Islet precursor cell (in vitro differentiated cells): ENCODE measurements around the gene MYL5.
"Not testable (repeated sequence)": the region's sequence is repeated elsewhere in the genome, so short reads cannot be mapped to it uniquely, and the experiment has no call there.

Source experiments
- DNase-seq: peaks from one replicate; pipeline ENCODE4 v3.0.0-alpha.2; 2018

The MYL5 gene

DNA sequence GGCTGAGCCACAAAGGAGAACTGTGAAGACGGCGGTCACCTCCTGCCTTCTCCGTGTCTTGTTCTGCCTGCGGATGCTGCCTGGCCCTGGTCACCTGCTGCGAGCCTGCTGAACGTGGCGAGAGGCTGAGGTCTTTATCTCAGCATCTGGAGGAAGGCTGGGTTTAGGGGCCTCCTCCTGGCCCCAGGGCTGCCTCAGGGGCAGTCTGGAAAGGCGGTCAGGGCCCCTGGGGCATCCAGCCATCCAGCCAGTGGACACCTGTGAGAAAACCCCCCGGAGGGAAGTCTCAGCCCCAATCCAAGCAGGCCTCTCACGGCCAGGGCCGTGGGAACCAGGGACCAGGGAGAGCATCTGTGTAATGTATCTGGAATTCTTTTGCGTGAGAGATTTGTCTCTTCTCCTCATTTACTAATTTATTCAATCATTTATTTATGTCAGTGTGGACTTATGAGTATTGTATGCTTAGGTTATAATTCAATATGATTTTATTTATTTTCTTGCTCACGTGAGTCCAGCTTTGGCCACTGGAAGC lies 37.6 kb upstream of the MYL5 start:
- DNase-seq = no peak

DNA sequence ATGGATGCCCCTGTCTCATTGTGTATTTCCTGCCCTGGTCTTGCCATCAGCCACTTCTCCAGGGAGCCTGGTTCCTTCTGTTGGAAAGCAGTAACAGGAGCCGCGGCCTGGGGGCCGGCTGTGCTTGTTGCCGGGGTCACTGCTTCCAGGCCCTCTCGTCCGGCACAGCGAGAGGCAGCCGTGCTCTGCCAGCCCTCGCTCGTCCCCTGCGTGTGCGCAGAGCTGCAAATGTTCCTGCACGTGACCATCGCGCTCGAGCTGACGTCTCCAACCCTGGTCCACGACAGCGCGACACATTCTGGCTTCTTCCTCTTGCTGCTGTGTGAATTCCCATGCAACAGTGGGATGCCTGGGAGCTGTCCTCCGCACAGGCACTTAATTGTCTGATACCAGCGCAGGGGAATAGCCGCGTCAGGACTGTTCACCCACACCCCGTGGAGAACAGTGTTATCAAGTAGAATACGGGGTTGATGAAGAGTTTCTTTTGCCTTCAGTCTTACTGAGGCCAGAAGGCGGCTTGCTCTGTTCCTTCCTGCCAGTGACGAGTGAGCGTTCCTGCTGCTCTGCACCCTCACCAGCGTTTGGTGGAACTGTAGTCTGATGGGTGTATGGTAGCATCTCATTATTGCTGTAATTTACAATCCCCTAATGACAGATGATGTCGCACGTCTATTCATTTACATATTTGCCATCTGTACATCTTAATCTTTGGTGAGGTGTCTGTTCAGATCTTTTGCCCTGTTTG lies 36.6 kb upstream of the MYL5 start:
- DNase-seq = peak; percentile 42

DNA sequence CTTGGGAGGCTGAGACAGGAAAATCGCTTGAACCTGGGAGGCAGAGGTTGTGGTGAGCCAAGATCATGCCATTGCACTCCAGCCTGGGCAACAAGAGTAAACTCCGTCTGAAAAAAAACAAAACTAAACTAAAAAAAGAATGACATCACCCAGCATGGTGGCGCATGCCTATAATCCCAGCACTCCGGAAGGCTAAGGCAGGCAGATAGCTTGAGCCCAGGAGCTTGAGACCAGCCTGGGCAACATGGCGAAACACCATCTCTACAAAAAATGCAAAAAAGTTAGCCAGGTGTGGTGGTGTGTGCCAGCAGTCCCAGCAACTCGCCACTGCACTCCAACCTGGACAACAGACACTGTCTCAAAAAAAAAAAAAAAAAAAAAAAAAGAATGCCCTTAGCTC lies 32.0 kb upstream of the MYL5 start:
- not testable (repeated sequence) for DNase-seq

DNA sequence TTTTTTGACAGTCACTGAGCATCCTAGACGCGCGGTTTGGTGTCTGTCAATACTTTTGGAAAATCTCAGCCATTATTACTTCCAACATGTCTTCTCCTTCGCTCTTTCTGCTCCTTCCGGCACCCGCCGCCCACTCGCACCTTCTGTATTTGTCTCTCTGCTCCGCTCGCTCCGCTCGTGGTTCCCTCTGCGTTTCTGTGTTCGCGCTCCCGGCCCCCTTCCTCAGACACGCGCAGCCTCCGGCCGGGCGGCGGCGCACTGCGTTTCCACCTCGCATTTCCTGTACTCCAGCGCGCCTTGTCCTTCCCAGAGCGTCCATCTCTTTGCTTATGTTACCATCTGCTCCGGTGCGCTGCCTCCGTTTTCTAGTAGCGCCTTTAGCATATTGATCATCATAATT lies 27.9 kb upstream of the MYL5 start:
- DNase-seq = no peak

DNA sequence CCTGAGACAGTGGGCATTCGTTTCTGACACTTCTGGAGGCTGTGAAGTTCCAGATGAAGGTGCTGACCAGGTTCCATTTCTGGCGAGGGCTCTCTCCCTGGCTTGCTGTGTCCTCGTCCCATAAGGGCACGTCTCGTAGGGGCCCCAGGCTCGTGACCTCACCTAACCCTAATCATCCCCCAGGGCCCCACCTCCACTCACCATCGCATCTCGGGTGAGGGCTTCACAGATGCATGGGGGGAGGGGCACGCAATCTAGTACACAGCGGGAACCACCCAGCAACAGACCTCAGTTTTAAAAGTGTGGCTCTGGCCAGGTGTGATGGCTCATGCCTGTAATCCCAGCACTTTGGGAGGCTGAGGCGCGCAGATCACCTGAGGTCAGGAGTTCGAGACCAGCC lies 26.9 kb upstream of the MYL5 start:
- DNase-seq = no peak

DNA sequence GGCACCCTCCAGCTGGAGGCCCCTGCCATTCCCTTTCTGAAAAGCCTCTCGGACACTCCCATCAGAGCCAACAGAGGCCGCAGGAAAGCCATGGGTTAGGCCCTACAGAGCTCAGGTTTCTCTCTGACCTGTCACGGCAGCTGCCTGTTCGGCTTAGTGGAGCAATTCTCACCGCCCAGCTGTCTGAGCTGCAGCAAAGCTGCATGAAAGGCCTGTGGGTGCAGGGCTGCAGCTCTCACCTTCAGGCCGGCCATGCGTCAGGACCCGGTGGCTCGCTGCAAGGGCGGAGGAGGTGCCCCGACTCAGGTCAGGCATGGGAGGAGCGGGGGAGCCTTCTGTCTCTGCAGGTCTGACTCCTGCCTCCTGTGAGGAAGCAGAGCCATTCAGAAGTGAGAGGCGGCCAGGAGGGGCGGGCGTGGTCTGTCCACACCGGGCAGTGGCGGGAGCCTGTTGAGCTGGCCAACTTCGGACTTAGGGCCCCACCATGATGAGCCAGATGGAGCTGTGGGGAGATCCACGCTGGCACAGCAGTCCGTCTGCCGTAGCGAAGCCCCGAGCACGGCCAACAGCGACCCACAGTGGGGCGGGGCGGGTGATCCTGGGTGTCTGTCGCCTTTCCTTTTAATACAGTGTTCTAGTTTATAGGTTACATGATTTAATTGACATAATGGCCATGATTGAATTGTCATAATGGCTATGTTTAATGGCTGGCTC lies 25.6 kb upstream of the MYL5 start:
- no peak for DNase-seq

DNA sequence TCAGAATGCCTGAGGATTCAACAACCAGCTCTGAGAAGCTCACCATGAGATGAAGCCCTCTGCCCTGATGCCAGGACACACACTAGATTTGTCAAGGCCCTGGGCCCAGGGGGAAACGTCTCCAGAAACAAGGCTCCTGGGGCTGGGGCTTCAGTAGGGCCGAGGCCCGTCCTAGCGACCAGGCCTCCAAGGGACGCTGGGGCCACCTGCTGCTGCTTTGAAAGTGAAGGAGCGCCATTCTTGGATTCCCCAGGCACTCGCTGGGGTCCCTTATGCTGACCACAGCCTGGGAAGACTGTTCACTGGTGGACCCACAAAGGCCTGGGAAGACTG lies 25.1 kb upstream of the MYL5 start:
- DNase-seq = no peak

DNA sequence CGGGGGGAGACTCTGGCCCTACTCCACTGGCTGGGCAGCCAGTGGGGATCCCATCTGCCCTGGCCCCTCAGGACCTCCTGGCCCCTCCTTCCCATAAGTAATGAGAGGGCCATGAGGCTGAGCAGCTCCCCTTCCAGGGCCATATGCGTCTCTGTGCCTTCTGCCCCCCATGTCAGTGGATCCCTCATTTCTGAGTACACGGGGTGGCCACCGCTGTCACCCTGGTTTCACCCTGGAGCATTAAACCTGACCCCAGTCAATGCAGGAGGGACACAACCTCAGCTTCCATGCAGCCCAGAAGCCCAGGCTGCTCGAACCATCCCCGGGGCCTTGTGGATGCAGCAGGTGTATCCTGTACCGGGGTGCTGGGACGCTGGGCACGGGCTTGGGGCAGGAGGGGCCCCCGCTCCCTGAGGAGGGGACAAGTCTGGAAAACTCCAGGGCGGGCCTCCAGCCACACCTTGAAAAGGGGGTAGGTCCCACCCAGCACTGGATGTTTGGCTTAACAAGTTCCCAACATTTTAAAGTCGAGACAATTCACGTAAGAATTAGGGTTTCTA lies 24.5 kb upstream of the MYL5 start:
- DNase-seq = no peak

DNA sequence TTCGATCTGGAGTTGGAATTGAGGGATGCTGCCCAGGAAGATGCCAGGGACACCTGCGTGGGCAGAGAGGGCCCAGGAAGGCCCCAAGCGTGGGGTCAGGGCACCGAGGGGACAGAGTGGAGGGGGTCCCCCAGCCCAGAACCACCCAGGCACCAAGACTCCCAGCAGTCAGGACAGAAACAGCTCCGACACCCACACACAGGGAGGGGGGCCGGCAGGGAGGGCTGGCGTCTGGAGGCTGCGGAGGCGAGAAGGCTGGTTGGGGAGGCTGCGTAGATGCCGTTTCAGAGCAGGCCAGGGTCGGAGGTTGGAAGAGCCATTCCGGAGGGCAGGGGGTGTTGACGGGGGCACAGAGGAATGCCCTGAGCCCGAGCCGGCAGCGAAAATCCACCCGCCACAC lies 23.9 kb upstream of the MYL5 start:
- DNase-seq = no peak

DNA sequence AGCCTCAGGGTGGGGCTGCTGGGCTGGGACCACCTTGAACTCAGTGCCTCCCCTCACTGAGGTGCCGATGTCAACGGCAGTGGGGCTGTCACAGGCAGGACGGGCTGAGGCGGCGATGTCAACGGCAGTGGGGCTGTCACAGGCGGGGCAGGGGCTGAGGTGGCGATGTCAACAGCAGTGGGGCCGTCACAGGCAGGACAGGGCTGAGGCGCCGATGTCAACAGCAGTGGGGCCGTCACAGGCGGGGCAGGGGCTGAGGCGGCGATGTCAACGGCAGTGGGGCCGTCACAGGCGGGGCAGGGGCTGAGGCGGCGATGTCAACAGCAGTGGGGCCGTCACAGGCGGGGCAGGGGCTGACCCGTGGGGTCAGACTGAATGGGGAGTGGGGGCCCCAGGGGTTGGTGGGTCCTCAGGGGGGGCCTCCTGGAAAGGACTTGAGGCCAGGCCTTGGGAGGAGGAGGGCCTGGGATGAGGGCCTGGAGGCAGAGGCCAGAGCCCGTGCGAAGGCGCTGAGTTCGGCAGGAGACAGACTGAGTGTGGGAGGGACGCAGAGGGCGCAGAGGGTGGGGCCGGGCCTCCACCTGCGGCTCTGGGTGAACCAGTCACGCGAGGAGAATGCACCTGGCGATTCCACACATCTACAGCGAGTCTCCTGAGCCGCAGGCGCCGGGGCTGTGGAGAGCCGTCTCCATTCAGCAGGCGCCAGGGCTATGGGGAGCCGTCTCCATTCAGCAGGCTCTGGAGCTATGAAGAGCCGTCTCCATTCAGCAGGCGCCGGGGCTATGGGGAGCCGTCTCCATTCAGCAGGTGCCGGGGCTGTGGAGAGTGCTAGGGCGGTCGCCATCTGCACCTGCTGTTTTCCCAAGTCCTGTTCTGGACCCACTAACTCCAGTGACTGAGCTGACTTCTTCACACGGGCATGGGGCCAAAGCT lies 23.1 kb upstream of the MYL5 start:
- no peak for DNase-seq

DNA sequence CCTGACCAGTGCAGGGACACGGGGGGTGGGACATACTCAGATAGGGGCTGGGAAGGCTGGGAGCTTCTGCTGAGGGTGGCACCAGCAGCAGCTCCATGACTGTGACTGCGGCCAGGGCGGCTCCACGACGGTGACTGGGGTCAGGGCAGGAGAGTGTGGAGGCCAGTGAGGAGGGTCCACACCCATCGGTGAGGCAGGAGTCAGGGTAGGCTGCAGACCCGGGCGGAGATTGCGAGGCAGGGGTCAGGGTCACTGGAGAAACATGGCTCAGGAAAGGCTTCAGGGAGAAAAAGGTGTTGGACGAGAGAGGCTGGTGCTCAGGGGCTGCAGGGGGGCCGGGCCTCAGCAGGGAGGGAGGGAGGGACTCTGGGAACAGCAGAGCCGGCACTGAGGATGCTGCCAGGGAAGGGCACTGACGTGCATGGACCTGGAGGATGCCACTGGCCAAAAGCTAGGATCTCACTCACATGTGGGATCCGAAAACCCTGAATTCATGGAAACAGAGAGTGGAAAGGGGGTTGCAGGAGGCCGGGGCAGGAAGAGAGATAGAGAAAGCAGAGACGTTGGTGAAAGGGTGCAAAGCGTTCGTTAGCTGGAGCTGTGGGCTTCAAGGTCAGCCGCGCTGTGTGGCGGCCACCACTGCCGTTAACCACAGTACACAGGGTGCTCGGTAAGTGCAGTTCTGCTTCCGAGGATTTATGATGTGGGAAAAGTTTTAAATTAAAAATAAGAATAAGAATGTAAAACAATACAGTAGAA lies 22.3 kb upstream of the MYL5 start:
- no peak for DNase-seq

DNA sequence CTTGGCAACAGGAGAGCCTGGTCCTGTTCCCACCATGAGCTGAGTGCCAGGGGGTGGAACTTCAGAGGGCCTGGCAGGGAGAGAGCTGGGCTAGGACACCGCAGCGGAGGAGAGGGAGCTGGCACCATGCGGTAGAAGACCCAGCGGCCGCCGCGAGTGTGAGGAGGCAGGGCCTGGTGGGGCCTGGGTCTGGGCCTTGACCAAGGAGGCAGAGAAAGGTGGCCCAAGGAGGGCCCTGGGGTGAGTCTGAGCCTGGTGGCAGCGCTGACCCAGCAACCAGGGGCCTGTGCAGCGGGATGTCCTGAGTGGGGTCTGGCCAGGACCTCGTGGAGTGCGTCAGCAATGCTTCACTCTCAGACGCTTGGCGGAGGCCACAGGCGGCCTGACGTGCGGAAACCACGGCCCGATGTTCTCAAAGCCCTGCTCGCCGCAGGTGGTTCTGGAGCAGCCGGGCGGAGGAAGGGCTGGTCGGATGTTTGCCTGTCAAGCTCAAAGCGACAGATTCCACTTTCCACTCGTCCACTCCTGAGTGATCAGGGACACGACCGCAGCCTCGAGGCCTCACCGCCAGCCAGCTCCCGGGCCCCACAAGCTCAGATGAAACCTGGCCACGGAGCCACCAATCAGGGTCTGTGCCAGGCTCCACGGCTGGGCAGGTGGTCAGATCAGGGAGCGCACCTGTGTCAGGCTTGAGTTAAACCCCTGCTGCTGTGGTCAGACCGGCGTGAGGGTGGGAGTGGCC lies 21.1 kb upstream of the MYL5 start:
- no peak for DNase-seq

DNA sequence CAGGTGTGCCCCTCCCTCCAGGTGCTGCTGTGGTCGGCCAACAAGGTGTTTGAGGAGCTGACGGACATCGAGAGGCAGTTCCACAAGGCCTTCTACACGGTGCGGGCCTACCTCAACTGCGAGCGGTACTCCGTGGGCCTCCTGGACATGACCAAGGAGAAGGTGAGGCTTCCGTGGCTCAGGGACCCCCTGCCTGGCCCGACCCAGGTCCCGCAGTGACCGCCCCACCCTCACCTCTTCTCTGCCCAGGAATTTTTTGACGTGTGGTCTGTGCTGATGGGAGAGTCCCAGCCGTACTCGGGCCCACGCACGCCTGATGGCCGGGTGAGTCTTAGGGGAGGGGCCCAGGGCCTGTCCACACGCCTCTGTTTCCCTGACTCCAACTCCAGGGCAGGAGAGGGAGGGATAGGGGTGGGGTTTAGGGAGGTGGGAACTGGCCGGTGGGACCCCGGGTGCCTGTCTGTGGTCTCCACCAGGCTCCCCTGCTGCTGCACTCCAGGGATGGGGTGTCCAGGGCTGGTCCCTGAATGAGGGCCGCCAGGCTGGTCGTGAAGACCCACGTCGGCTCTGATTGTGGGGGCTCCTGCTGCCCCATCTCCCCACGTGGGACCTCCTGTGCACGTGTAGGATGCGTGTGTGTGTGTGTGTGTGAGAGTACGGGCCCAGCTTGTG lies 20.4 kb upstream of the MYL5 start:
- DNase-seq = no peak

DNA sequence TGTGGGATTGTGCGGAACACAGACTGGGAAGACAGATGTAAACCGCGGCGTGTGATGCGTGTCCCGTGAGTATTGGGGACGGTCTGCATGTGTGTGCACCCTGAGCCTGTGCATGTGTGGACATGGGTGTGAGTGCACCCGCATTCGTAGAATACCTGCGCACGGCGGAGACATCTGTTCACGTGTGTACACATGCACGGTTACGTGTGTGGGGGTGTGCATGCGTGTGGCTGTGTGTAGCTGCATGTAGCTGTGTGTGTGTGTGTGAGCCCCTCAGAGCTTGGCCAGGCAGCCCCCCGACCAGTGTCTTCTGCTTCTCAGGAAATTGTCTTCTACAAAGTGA lies 19.9 kb upstream of the MYL5 start:
- no peak for DNase-seq

DNA sequence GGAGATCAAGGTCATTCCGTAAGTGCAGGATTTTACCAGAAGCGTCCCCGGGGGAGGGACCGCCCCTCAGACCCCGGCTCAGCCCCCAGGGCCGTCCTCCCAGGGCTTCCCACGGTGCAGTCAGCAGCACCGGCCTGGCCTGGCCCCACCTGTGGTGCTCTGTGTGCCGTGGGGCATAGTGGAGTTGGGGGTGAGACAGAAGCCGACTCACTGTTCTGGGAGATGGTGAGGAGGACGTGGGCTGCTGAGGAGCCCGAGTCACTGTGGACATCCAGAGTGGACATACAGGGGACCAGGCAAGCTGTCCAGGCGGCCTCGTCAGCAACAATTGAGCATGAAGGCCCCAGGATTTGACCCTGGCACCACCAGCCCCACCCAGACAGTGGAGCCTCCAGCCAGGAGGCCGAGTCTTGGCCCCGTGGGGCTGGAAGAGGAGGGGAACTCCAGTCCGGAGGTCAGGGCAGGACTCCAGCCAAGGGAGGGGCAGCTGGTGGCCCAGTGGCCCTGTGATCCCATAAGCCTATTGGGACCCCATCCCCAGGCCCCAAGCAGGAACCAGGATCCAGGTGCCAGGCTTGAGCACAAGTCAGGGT lies 19.4 kb upstream of the MYL5 start:
- DNase-seq = no peak

DNA sequence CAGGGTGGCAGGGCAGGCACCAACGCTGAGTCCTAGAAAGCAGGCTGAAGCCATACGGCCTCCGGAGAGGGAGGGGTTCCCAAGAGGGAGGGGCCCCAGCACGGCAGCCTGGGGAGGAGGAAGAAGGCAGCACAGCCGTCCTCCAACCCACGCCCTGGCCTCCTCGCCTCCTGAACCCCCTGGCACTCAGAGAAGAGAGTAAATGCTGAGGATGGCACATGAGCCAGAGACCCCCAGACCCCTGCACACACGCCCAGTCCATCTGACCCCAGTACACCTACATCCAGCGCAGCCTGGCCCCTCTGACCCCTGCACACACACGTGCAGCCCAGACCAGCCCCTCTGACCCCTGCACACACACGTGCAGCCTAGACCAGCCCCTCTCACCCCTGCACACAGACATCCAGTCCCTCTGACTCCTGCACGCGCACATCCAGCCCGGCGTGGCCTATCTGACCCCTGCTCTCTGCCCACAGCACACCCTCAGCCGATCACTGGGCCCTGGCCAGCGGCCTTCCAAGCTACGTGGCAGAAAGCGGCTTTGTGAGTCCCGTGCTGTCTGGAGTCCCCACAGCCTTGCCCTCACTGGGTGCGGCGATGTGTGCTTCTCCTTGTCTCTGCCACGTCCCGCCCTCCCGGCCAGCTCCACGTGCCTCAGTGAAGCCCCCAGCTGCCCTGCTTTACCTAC lies 18.7 kb upstream of the MYL5 start:
- no peak for DNase-seq

DNA sequence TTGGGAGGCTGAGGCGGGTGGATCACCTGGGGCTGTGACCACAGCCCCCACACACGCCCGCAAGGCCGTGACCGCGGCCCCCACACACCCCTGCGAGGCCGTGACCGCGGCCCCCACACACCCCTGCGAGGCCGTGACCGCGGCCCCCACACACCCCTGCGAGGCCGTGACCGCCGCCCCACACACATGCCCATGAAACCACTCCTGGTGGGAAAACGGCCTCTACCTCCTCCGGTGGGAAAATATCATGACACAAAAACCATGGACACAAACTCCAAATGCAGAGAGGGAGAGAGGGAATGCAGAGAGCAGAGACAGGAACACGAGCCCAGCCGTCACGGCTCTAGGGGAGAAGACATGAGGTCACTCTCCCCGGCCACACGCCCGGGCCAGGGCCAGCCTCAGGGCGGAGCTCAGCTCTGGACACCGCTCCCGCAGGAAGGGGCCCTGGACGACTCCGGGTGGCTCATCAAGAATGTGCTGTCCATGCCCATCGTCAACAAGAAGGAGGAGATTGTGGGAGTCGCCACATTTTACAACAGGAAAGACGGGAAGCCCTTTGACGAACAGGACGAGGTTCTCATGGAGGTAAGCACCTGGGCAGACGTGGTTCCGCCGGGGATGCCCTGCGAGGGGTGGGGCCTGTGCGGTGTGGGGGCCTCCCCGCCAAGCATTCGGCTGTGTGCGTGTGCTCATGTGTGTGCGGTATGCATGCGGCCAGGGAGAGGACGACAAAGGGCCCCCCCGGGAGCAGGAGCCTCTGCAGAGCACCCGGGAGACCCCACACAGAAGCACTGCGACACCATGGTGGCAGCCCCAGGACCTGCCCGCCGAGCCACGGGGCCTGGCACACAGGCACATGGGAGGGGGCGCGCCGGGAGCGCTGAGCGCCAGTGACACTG lies 17.7 kb upstream of the MYL5 start:
- DNase-seq = peak; percentile 83

DNA sequence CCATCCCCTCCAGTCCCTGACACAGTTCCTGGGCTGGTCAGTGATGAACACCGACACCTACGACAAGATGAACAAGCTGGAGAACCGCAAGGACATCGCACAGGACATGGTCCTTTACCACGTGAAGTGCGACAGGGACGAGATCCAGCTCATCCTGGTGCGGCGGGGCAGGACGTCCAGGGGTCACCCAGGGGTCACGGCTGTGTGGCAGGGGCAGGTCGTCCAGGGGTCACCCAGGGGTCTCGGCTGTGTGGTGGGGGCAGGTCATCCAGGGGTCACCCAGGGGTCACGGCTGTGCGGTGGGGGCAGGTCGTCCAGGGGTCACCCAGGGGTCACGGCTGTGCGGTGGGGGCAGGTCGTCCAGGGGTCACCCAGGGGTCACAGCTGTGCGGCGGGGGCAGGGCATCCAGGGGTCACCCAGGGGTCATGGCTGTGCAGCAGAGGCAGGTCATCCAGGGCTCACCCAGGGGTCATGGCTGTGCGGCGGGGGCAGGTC lies 17.0 kb upstream of the MYL5 start:
- DNase-seq = no peak
